ENCODE results near the gene TMEM117.

- TF ChIP-seq PKNOX1 (IDR thresholded peaks at IDR 0.05) (peak; percentile 92), REST (IDR thresholded peaks at IDR 0.05; ENCODE audit: low read depth, low read length) (no peak), CTCF (IDR thresholded peaks at IDR 0.05 in 2 of 3, conservative IDR thresholded peaks at IDR 0.05 in 1 of 3; ENCODE audit: control insufficient read depth in 2 of 3, extremely low read depth in 1 of 3, insufficient read depth in 1 of 3, low read depth in 3 of 3, low read length in 3 of 3) (no peak), EZH2 (IDR thresholded peaks at IDR 0.05; ENCODE audit: borderline replicate concordance, control insufficient read depth, low read depth, low read length) (no peak), EP300 (IDR thresholded peaks at IDR 0.05; ENCODE audit: borderline replicate concordance in 1 of 2, control insufficient read depth in 1 of 2, low read depth in 2 of 2, low read length in 2 of 2) (no peak), POLR2AphosphoS2 (IDR thresholded peaks at IDR 0.05; ENCODE audit: low read depth, low read length) (no peak), ATF3 (IDR thresholded peaks at IDR 0.05; ENCODE audit: borderline replicate concordance, extremely low read depth, low read depth, low read length) (no peak)
Measured at GRCh38 chr12:43852744-43853143, 16.9 kb downstream of the TMEM117 start.
